Measurements from ENCODE around the gene WDR90. TPM values are rescaled to one million over a fixed set of nuclear protein-coding genes. Genes with fewer than 3 reads are reported as not detected.

Gene WDR90
- total and polyA plus RNA-seq, 2 of the 13 experiments (the other 11 are each of a cell fraction or from before 2014, with no cell fraction given) = 14.9 to 28.9 TPM

GRCh38 chr16:648071-648780, 939 bp upstream of the WDR90 start (continued):
- TF ChIP-seq HDAC2 (CRISPR knock-in tag; IDR thresholded peaks at IDR 0.05) (peak; percentile 59), RFXAP (CRISPR knock-in tag; IDR thresholded peaks at IDR 0.05; ENCODE audit: borderline replicate concordance) (no peak; the same call in 1 of the 2 replicates), EZH2 (conservative IDR thresholded peaks at IDR 0.05; ENCODE audit: low read depth, low read length) (no peak), ZNF224 (CRISPR knock-in tag; IDR thresholded peaks at IDR 0.05) (no peak), HNRNPH1 (optimal IDR thresholded peaks at IDR 0.05; ENCODE audit: low read depth, low read length) (peak; percentile 10), ZBTB26 (CRISPR knock-in tag; IDR thresholded peaks at IDR 0.05; ENCODE audit: borderline replicate concordance) (no peak), ZEB1 (IDR thresholded peaks at IDR 0.05; ENCODE audit: insufficient replicate concordance, low read depth) (no peak), ZNF616 (CRISPR knock-in tag; IDR thresholded peaks at IDR 0.05; ENCODE audit: low read depth) (no peak), THAP9 (CRISPR knock-in tag; IDR thresholded peaks at IDR 0.05; ENCODE audit: borderline replicate concordance) (peak; percentile 37; the same call in 1 of the 2 replicates), U2AF1 (optimal IDR thresholded peaks at IDR 0.05; ENCODE audit: low read depth, low read length) (no peak), ZNF251 (CRISPR knock-in tag; IDR thresholded peaks at IDR 0.05) (no peak), ZNF280D (CRISPR knock-in tag; IDR thresholded peaks at IDR 0.05) (0 out of 2 replicates have a peak, but pooled peaks have one; percentile 8), STAT5B (CRISPR knock-in tag; IDR thresholded peaks at IDR 0.05) (no peak), MED8 (CRISPR knock-in tag; IDR thresholded peaks at IDR 0.05; ENCODE audit: insufficient replicate concordance) (no peak), TRAFD1 (CRISPR knock-in tag; IDR thresholded peaks at IDR 0.05; ENCODE audit: borderline replicate concordance) (no peak), MED13 (CRISPR knock-in tag; IDR thresholded peaks at IDR 0.05) (no peak; the same call in 1 of the 2 replicates), ZNF44 (CRISPR knock-in tag; IDR thresholded peaks at IDR 0.05) (no peak), IKZF1 (IDR thresholded peaks at IDR 0.05) (no peak), PHF20 (CRISPR knock-in tag; IDR thresholded peaks at IDR 0.05) (no peak), FIP1L1 (IDR thresholded peaks at IDR 0.05; ENCODE audit: borderline replicate concordance, insufficient read depth, low read depth, low read length) (no peak), KDM1A (CRISPR knock-in tag; IDR thresholded peaks at IDR 0.05) (0 out of 2 replicates have a peak, but pooled peaks have one; percentile 28)
